ENCODE data around the gene DMD. TPM values are rescaled to one million over a fixed set of nuclear protein-coding genes. Genes with fewer than 3 reads are reported as not detected.
"Not testable (repeated sequence)": the region's sequence is repeated elsewhere in the genome, so short reads cannot be mapped to it uniquely, and the experiment has no call there.

Gene DMD
- total RNA-seq, 2 donors from 2014 or later: 10.0 to 28.8 TPM

DNA sequence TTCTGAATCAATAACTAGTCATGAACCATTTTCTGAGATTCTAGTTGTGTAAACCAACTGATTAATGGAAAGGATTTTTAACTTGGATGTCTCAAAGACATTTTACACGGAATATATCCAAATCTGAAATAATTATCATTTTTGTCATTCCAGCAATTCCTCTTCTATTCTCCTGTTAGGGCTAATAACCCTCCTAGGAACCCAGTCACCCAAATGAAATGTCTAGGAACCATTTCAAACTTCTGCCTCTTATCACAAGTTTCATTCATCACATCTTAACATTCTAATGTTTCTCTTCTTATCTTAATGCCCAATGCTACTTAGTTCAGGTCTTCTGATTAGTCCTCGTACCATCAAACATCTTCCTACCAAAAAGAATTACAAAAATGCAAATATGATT, 639.8 kb downstream of the DMD start:
- intact Hi-C loops (cut with DNase I, micrococcal nuclease): no loop called here
- ATAC-seq: no peak
- no peak for DNase-seq

DNA sequence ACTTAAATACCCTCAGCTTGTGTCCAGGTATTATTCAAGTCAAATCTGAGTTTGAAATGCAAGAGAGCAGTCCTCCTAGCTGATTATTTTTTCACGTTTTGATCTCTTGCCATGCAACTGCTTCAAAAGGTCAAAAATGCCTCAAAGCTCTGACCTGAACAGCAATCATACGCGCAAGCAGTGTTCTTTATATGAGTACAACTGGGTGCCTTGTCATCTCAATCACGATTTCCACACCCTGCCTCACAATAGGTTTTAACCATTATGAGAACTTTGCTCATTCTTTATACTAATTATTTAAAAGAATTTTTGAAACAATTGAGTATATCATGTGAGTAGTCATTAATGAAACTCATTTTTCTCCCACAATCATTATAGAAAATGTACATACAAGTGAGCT, 649.1 kb downstream of the DMD start:
- no peak for DNase-seq
- intact Hi-C loops (cut with DNase I, micrococcal nuclease): no loop called here

DNA sequence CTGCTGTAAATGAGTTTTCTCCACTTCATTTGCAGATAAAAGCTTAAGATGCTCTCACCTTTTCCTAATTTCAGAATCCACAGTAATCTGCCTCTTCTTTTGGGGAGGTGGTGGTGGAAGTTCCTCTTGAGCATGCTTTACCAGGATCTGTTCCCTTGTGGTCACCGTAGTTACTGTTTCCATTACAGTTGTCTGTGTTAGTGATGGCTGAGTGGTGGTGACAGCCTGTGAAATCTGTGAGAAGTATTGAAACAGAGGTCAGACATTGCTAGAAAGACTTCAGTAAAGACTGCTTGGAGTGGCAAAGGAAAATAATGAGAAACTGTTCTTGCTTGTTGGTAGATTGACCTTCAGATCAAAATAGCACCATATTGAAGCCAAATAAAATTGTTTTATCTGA, 666.2 kb downstream of the DMD start:
- ATAC-seq (no peak), DNase-seq (no peak)
- intact Hi-C loops (cut with DNase I, micrococcal nuclease): no loop called here

More for the DNA sequence above, 649.1 kb downstream of the DMD start:
- ATAC-seq: no peak

DNA sequence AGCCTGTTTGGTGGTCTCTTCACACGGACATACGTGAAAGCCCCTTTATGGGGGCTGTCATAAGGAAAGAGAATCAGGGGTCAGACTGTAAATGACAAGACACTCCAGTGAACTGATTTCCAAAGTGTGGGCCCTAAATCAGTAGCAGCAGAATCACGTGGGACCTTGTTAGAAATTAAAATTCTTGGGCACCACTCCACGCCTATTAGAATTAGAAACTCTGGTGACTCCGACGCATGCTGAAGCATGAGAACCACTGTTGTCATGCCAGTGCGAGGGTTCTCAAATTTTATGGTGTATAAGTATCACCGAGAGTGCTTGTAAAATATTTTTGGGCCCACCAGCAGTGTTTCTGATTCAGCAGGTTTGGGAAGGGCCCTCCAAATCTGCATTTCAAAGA, 672.8 kb downstream of the DMD start:
- no peak for DNase-seq
- ATAC-seq: no peak
- intact Hi-C loops (cut with DNase I, micrococcal nuclease): no loop called here

DNA sequence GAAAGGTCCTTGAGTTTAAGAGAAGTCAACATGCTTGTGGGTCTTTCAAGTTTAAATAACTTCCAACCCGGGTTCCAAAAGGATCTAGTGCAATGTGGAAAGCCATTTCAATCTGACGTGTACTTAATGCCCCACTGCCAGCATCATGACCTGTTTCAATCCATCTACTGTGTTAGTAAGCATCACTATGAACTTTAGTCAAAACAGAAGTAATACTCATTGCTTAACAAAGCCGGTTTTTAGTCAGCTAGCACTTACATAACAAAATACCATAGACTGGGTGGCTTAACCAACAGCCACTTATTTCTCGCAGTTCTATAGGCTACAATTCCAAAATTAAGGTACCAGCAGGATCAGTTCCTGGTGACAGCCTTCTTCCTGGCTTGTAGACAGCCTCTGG, 677.5 kb downstream of the DMD start:
- intact Hi-C loops (cut with DNase I, micrococcal nuclease): no loop called here
- no peak for ATAC-seq
- DNase-seq: no peak

DNA sequence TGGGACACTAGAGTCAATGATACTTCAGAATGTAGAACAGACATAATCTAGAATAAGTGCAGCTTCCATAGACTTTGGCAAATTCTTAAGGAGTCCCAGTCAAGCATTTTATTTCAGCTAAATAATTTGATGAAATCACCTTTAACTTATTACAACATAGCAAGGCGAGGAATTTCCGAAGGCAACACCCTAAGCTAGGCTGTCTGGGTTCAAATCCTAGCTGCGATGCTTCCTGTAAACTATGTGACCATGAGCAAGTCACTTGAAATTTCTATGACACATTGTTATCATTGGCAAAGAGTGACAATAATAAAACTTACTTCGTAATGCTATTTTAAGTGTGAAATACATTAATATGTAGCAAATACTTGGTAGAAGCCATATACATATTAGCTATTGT, 679.1 kb downstream of the DMD start:
- ATAC-seq (no peak), DNase-seq (no peak)
- intact Hi-C loops (cut with DNase I, micrococcal nuclease): no loop called here

DNA sequence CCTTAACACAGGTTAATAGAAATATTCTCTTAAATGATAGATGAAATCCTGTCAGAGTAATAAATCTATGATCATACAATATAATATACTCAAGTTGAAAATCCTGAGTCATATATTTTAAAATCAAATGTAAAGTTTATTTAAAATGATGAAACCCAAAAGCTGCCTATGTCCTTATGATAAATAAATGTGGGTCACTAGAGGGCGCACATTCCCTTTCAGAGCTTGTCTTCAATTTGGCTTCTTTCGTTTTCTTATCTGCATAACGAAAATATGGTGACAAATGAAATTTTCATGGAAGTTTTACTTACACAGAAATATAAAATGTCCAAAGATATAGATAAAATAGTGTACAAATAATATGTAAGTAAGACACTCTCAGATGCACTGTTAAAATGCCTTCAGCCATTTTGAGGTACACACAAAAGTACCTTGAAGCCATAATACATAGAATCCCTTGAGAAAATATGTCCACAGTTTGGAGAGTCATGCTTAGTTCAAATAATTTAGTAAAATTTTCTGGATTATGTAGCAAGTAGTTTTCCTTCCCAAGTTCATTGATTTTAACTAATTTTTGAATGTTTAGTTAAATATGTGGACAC, 680.4 kb downstream of the DMD start:
- intact Hi-C loops (cut with DNase I, micrococcal nuclease): no loop called here
- ATAC-seq: no peak
- peak in 1 of 2 donors; percentile 7 for DNase-seq

DNA sequence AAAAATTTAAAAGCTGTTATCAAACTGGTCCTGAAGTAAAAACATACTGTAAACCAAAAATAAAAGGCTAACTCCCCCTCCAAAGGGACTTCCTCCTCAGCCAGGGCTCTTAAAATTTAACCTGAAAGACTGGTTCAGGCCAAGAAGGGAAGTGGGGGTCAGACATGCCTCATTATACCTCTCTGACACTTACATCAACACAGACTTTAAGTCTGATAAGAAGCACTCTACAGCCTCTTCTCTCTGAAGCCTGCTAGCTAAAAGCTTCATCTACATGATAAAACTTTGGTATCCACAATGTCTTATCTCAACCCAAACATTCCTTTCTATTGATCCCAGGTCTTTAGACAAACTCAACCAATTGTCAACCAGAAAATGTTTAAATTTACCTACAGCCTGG, 682.9 kb downstream of the DMD start:
- DNase-seq; intact Hi-C loops (cut with DNase I, micrococcal nuclease); ATAC-seq: not testable (repeated sequence)

DNA sequence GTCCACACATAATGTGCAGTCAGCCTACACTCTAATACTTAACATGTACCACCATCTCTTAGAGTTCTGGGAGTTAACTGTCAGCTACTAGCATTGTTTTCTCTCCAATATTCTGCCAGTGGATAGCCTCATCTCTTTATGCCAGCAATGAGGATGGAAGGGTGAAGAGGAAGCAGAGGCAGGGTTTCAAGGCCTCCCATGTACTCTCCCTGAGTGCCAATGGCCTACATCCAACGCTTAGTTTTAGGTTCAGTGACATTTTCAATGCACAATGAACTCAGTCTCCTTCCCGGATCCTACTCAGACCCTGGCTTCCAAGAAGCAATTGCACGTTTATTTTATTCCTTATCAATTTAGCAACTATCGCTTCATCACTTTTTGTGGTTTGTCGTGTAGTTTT, 686.1 kb downstream of the DMD start:
- intact Hi-C loops (cut with DNase I, micrococcal nuclease): no loop called here
- no peak for DNase-seq

DNA sequence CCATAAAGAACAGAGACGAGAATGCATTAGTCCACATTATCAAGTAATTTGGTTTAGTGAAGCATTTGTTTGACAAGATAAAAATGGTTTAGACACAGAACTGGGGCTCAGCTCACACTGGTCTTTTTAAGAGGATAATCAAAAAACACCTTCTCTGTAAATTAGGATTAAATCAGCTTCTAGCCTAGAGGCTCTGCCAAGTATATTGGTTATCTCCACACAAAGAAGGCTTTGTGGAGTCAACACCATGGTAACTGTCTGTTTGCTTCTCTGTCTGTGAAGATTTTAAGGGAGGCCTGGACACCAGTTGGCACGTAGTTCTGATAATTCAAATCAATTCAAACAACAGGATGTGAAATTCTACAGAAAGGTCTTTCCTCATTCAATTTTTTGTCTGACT, 687.0 kb downstream of the DMD start:
- intact Hi-C loops (cut with DNase I, micrococcal nuclease): loop anchor here in 1 of 2 donors (5.0 kb wide), 1 partner anchor 788 kb away; no protein-coding TSS in a partner anchor
- ATAC-seq (no peak), DNase-seq (no peak)

More for the DNA sequence above, 686.1 kb downstream of the DMD start:
- ATAC-seq: no peak

DNA sequence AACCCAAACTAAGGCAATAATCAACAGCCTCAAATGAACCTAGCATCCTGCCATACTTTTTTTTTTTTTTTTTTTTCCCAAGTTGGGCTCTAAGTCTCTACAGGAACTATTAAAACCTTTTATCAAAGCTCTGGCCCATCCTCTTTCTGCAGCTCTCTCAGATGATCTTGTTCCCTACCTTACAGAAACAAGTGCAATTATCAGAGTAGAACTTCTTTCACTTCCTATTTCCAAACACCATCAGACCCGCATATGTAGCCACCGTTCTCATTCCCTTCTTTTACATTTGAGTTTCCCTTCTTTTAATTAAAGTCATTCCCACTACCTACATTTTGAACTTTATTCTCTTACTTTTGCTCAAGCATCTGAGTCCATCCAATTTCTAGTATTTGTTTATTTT, 690.6 kb downstream of the DMD start:
- intact Hi-C loops (cut with DNase I, micrococcal nuclease): loop anchor here in 1 of 2 donors (5.0 kb wide), 1 partner anchor 792 kb away; no protein-coding TSS in a partner anchor
- DNase-seq: no peak
- ATAC-seq: no peak

DNA sequence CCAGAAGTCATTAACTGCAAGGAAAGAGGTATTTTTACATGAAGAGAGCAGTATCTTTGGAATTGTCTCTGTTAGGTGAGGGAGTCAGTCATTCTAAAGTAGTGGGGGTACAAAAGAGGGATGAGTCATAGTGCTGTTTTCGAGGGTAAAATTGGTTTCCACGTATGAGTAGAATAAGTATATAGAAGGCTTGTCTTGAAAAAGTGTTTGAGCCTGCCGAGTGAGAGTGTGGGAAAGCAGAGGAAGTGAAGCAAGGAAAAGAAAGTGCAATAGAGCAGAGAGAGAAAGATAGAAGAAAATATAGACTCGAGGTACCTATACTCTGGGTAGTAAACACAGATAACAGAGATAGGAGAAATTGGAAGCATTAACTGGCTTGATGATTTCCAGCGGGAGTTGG, 696.4 kb downstream of the DMD start:
- ATAC-seq: no peak
- intact Hi-C loops (cut with DNase I, micrococcal nuclease): no loop called here

DNA sequence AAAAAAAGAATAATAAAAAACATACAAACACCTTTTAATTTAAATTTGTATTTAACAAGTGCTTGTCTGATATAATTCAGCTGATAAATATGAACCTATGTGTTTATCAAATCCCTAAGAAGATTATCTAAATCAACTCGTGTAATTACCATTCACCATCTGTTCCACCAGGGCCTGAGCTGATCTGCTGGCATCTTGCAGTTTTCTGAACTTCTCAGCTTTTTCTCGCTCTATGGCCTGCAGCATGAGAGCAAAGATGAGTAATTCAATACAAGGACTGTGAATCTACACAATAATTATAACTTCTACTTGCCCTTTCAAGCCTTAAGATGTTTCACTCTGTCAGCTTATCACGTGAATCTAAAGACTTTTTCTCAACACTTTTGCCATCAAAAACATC, 709.7 kb downstream of the DMD start:
- intact Hi-C loops (cut with DNase I, micrococcal nuclease): no loop called here
- ATAC-seq (no peak), DNase-seq (no peak)

More for the DNA sequence above, 696.4 kb downstream of the DMD start:
- no peak for DNase-seq

DNA sequence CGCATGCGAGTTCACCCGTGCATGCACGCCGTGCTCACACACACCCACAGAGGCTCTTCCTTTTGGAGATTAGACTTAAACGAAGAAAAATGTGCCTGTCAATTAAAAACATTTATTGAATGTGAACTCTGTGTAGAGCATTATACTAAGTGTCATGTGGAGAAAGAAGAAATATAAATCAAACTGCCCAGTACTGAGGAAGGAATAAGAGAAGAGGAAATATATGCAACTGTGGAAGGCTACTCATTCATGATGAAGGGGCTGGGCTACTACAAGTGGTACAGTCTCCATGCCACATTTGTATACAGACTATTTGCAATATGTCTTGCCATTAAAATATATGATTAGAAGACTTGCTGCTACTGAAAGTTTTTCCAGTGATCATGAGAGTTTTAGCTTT, 714.7 kb downstream of the DMD start:
- intact Hi-C loops (cut with DNase I, micrococcal nuclease): no loop called here
- ATAC-seq (no peak), DNase-seq (no peak)

DNA sequence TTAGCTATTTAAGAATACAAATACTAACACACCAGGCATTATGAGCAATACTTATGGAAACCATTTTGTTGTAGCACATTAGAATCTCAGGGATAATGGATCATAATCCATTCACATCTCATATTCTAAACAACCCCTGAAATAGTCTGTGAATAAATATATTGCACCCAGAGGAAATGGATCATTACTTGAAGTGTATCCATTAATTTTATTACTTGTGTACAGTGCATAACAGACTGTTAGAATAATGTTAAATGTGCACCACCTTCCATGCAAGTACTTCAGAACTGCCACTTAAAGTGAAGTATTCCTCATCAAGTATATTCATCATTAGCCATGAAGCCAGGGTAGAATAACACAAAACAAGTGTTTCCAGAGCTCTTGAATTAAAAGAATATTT, 715.5 kb downstream of the DMD start:
- DNase-seq: no peak
- no peak for ATAC-seq
- intact Hi-C loops (cut with DNase I, micrococcal nuclease): no loop called here

DNA sequence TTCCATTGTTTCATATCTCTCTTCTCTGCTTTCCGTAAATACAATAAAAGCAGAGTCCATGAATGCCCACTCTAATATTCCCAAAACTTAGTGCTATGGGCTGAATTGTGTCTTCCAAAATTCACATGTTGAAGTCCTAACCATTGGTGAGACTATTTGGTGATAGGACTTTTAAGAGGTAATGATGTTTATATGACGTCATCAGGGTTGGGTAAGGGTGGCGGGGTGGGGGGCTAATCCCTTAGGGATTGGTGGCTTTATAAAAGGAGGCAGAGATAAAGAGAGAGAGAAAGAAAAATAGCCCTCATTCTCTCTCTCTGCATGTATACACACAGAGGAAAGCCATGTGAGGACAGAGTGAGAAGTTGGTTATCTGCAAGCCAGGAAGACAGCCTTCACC, 722.2 kb downstream of the DMD start:
- intact Hi-C loops (cut with DNase I, micrococcal nuclease): no loop called here
- no peak for ATAC-seq

DNA sequence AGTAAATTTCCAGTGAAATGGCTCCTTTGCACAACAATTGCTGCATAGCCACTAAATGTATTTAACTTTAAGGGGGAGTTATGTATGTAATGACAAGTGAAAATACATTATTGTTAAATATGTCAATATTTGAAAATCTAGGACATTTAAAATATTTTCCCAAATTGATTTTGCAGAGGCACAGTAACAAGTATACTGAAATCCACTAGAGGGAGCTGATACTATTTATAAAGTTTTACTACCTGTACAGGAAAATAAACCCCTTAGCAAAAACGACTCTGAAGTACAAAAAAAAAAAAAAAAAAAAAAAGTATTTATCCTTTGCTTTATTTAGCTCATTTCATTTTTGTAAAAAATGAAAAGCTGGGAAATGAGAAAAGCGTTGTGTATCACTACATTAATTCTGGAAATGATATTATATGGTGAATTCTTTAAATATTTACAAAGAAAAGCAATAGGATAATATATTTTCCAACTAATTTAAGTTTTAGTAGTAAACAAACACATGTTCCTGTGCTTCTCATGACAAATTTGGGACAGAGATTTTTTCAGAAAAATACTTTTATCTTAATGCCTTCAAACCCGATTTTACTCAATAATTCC, 727.7 kb downstream of the DMD start:
- ATAC-seq: no peak
- intact Hi-C loops (cut with DNase I, micrococcal nuclease): no loop called here
- no peak for DNase-seq

More for the DNA sequence above, 722.2 kb downstream of the DMD start:
- DNase-seq: no peak

DNA sequence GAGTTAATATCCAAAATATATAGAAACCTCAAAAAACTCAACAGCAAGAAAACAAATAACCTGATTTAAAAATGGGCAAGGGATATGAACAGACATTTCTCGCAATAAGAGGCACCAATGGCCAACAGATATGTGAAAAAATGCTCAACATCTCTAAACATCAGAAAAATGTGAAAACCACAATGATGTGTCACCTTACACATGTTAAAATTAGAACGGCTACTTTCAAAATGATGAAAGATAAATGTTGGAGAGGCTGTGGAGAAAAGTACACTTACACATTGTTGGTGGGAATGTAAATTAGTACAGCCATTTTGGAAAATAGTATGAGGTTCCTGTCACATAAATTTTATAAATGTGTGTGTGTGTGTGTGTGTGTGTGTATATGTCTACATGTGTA, 731.3 kb downstream of the DMD start:
- no peak for DNase-seq
- ATAC-seq: no peak
- intact Hi-C loops (cut with DNase I, micrococcal nuclease): no loop called here

DNA sequence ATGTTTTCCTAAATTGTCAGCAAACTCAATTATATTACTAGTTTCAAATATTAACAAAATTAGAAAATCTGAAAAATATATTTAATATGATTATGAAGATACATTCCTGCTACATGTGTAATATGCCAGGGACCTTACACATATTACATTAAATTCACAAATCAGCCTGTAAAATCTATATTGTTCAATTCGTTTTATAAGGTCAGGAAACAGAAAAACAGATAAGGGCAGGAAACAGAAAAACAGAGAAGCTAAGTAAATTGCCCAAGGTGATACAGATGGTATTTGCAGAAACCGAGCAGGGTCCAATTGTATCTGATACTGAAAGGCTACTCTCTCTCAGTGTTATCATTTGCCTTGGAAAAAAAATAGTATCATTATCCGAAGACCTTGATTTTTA, 739.0 kb downstream of the DMD start:
- no peak for DNase-seq
- ATAC-seq: no peak
- intact Hi-C loops (cut with DNase I, micrococcal nuclease): no loop called here

DNA sequence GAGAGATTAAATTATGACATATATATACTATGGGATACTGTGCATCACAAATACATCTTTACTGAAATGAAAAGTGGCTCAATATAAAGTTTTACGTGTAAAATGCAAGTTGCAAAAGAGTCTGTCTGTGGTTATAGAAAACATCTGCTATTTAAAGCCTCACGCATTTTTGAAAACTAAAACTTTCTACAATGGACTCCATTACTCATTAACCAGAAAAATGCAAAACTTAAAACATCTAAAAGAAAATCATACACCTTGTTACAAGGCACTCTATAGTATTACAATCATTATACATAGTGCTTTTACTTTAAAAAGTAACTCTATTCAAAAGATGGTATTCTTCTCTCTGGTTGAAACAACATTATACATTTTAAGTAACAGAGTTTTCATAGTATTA, 755.6 kb downstream of the DMD start:
- intact Hi-C loops (cut with DNase I, micrococcal nuclease): no loop called here
- no peak for DNase-seq
- no peak for ATAC-seq
